PC-3 (cell line): ENCODE data around the gene GLT6D1. TPM values are rescaled to one million over a fixed set of nuclear protein-coding genes. Genes with fewer than 3 reads are reported as not detected.

Source experiments
- ATAC-seq: fragments of 200-7000 bp; cut with Tn5 transposase; 2 replicates; pipeline ENCODE4 v1.9.1; 2020; ENCODE audit warnings: mild to moderate bottlenecking, moderate library complexity
- BruUV-seq: library from RNA; stranded (reverse); fragments of 400-500 nt; replicated peaks from 2 replicates; lab custom pipeline; 2021; lab: Mats Ljungman, UMichigan
- CTCF ChIA-PET: fragments of 300-600 bp; sonication (Branson Sonifier 250); formaldehyde crosslinking; loops from one replicate; lab custom pipeline; 2022; ENCODE audit warnings: antibody characterized with exemption; lab: Charles Lee
- POLR2A ChIA-PET: fragments of 300-600 bp; sonication (Branson Sonifier 250); formaldehyde crosslinking; loops from one replicate; lab custom pipeline; 2022; ENCODE audit warnings: antibody characterized with exemption; ENCODE audit not compliant: unreplicated experiment; lab: Charles Lee
- DNase-seq: peaks from one replicate; pipeline ENCODE4 v3.0.0-alpha.2; 2015
- H2AFZ ChIP-seq: fragments of 300-600 bp; sonication (generic); 2 replicates; pipeline ENCODE4 v1.6.0; 2016; ENCODE audit warnings: antibody characterized with exemption, low read length
- H3F3A ChIP-seq: fragments of 300-600 bp; sonication (generic); one replicate; pipeline ENCODE4 v1.6.0; 2017; ENCODE audit warnings: antibody characterized with exemption, low read length, control low read depth, mild to moderate bottlenecking; ENCODE audit not compliant: unreplicated experiment
- H3K27ac ChIP-seq: fragments of 300-600 bp; sonication (generic); 2 replicates; pipeline ENCODE4 v1.5.1; 2016; ENCODE audit warnings: mild to moderate bottlenecking, low read length
- H3K27me3 ChIP-seq: fragments of 300-600 bp; sonication (generic); 2 replicates; pipeline ENCODE4 v1.6.1; 2016; ENCODE audit warnings: low read length, mixed read lengths
- H3K36me3 ChIP-seq: fragments of 300-600 bp; sonication (generic); 2 replicates; pipeline ENCODE4 v1.6.1; 2016; ENCODE audit warnings: low read depth, mixed run types, low read length, mixed read lengths
- H3K4me1 ChIP-seq: fragments of 300-600 bp; sonication (generic); 2 replicates; pipeline ENCODE4 v1.5.1; 2016; ENCODE audit warnings: low read length; ENCODE audit not compliant: insufficient read depth
- H3K4me2 ChIP-seq: fragments of 300-600 bp; sonication (generic); 2 replicates; pipeline ENCODE4 v1.6.0; 2016; ENCODE audit warnings: low read length
- H3K4me3 ChIP-seq: fragments of 300-600 bp; sonication (generic); 2 replicates; pipeline ENCODE4 v1.5.1; 2016; ENCODE audit warnings: mild to moderate bottlenecking, low read length, mixed read lengths
- H3K79me2 ChIP-seq: fragments of 300-600 bp; sonication (generic); 2 replicates; pipeline ENCODE4 v1.6.1; 2017; ENCODE audit warnings: low read length, mixed read lengths
- H3K9ac ChIP-seq: fragments of 300-600 bp; sonication (generic); 2 replicates; pipeline ENCODE4 v1.6.0; 2016; ENCODE audit warnings: mild to moderate bottlenecking, low read length
- H3K9me2 ChIP-seq: fragments of 300-600 bp; sonication (generic); replicated peaks from 2 replicates; pipeline ENCODE4 v1.6.1; 2016; ENCODE audit warnings: mixed run types, low read length, mixed read lengths
- H3K9me3 ChIP-seq: fragments of 300-600 bp; sonication (generic); 2 replicates; pipeline ENCODE4 v1.6.1; 2016; ENCODE audit warnings: low read length, mixed read lengths
- H4K20me1 ChIP-seq: fragments of 300-600 bp; sonication (generic); 2 replicates; pipeline ENCODE4 v1.6.1; 2016; ENCODE audit warnings: low read length, mixed read lengths
- CTCF ChIP-seq: fragments of 300-600 bp; sonication (generic); conservative IDR thresholded peaks from 2 replicates; pipeline ENCODE4 v1.5.1; 2017; ENCODE audit warnings: antibody characterized with exemption, low read depth, mild to moderate bottlenecking, low read length
- EZH2 ChIP-seq: fragments of 300-600 bp; sonication (generic); IDR thresholded peaks from one replicate; pipeline ENCODE4 v1.6.1; 2017; ENCODE audit warnings: antibody characterized with exemption, mild to moderate bottlenecking, low read length; ENCODE audit not compliant: unreplicated experiment
- EZH2phosphoT487 ChIP-seq: fragments of 300-600 bp; sonication (generic); IDR thresholded peaks from 2 replicates; pipeline ENCODE4 v1.6.1; 2018; ENCODE audit warnings: mild to moderate bottlenecking, antibody characterized with exemption, low read length, borderline replicate concordance
- intact Hi-C: fragments of 100-400 bp; cut with micrococcal nuclease; formaldehyde crosslinking; loops from 2 replicates; pipeline ENCODE4 v1.9.0; 2023
- total RNA-seq: library from RNA; depleted of rRNA; stranded (reverse); fragments of >200 nt; gene quantifications from 2 replicates; pipeline ENCODE4 v1.2.3, GENCODE V29; 2014

Gene GLT6D1
- total RNA-seq, 1 experiment from 2014 or later = not detected

- no peaks in the 10 kb centered on the region for H3K9me3 ChIP-seq
- CTCF ChIA-PET = no interaction called here
- H3K27ac ChIP-seq = no peak overlapping the region
- TF ChIP-seq CTCF (no peak), EZH2 (no peak), EZH2phosphoT487 (no peak)
- H3K9me2 ChIP-seq = no peaks in the 10 kb centered on the region
- DNase-seq (no peak), ATAC-seq (no peak)
- H3K36me3 ChIP-seq = no peaks in the 10 kb centered on the region
- BruUV-seq = no TSS peak
- POLR2A ChIA-PET = no interaction called here
- no peak overlapping the region for H3K4me3 ChIP-seq
- no peaks in the 10 kb centered on the region for H4K20me1 ChIP-seq
- no peaks in the 10 kb centered on the region for H3K4me1 ChIP-seq
- no peaks in the 10 kb centered on the region for H3F3A ChIP-seq
- no peak overlapping the region for H3K9ac ChIP-seq
- H3K4me2 ChIP-seq = no peak overlapping the region
- H2AFZ ChIP-seq = no peak overlapping the region
- intact Hi-C loops = no loop called here
- H3K79me2 ChIP-seq = no peaks in the 10 kb centered on the region
- H3K27me3 ChIP-seq = peaks cover 30% of the 10 kb centered on the region
These were observed 21.3 kb downstream of the GLT6D1 start for GRCh38 chr9:135617991-135618411.

- ATAC-seq = no peak
- TF ChIP-seq CTCF (no peak), EZH2 (no peak), EZH2phosphoT487 (no peak)
- Histone ChIP-seq H3F3A (no peaks in the 10 kb centered on the region), H3K27ac (no peak overlapping the region), H3K4me1 (no peaks in the 10 kb centered on the region), H3K9me2 (no peaks in the 10 kb centered on the region), H3K4me2 (no peak overlapping the region), H2AFZ (no peak overlapping the region), H3K9ac (no peak overlapping the region), H3K27me3 (peaks cover 27% of the 10 kb centered on the region), H4K20me1 (no peaks in the 10 kb centered on the region), H3K36me3 (no peaks in the 10 kb centered on the region), H3K9me3 (no peaks in the 10 kb centered on the region), H3K79me2 (no peaks in the 10 kb centered on the region), H3K4me3 (no peak overlapping the region)
- ChIA-PET POLR2A (no interaction called here), CTCF (no interaction called here)
- no TSS peak for BruUV-seq
- intact Hi-C loops = no loop called here
- DNase-seq = no peak
These were observed 21.8 kb downstream of the GLT6D1 start for GRCh38 chr9:135617538-135617900.

GRCh38 chr9:135616619-135617537 is 22.5 kb downstream of the GLT6D1 start:
- TF ChIP-seq EZH2phosphoT487 (no peak), CTCF (no peak), EZH2 (no peak)
- Histone ChIP-seq H3K9me2 (no peaks in the 10 kb centered on the region), H3K9me3 (no peaks in the 10 kb centered on the region), H2AFZ (no peak overlapping the region), H4K20me1 (no peaks in the 10 kb centered on the region), H3K4me3 (no peak overlapping the region), H3F3A (no peaks in the 10 kb centered on the region), H3K4me1 (no peaks in the 10 kb centered on the region), H3K4me2 (no peak overlapping the region), H3K27me3 (peaks cover 20% of the 10 kb centered on the region), H3K36me3 (no peaks in the 10 kb centered on the region), H3K79me2 (no peaks in the 10 kb centered on the region), H3K9ac (no peak overlapping the region), H3K27ac (no peak overlapping the region)
- BruUV-seq = no TSS peak
- intact Hi-C loops = no loop called here
- CTCF ChIA-PET = no interaction called here
- ATAC-seq (no peak), DNase-seq (no peak)
- POLR2A ChIA-PET = no interaction called here
